ENCODE results near the gene LRRC17.
"Not testable (repeated sequence)": the region's sequence is repeated elsewhere in the genome, so short reads cannot be mapped to it uniquely, and the experiment has no call there.

LRRC17 gene

GRCh38 chr7:102942181-102942866 lies 29.5 kb downstream of the LRRC17 start:
- no peak for DNase-seq (ENCODE audit: low read depth in 1 of 2, low spot score in 1 of 2)

DNA sequence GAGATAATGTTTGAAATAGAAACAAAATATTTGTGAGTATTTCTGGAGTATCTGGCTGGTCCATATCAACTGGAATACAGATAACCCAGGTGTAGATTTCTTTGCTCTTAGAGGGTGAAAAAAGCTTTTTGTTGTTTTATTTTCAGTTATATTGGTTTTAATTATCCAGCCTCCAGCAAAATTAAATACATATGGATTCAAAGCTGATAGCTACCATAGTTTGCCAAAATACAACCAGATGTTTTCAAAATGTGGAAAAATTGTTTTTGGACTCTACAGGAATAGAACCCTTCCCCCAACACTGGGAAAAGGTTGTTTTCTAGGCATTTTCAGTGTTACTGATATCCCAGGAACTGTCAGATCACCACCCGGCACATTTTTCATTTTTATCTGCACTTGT lies 30.1 kb downstream of the LRRC17 start:
- no peak for DNase-seq (ENCODE audit: low read depth in 1 of 2, low spot score in 1 of 2)

DNA sequence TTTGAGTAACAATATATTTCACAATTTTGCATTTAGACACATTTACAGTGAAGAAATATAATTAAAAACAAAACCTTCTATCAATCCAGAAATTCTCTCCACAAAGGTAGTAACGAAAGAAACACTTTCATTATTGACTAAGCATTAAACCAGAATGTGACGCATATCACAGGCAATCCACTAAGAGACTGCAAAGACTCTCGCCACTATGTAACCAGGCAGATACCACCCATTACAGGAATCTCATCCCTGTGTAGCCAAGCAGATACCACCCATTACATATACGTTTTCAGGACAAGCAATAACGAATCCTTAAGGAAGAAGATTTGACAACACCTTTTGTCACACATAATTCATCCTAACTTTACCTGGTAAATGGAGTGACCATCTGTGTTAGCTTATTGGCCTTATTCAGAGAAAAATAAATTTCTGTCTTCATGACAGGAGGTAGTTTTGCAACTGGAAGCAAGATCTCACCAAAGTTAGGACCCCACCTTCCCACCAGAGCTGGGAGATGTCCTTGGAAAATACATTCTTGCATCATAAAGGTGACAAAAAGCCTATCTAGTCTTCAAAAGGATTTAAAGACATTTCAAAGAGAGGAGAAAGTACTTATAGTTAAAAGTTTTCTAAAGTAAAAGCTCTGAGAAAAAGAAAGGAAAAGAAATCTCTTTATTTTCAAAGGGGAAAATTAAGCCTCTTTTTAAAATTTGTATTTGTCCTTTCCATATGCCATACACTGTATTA lies 30.8 kb downstream of the LRRC17 start:
- no peak for DNase-seq (ENCODE audit: low read depth in 1 of 2, low spot score in 1 of 2)

- no peak for DNase-seq (ENCODE audit: low read depth in 1 of 2, low spot score in 1 of 2)
These were observed 31.4 kb downstream of the LRRC17 start for GRCh38 chr7:102944241-102944640.

- no peak for DNase-seq (ENCODE audit: low read depth in 1 of 2, low spot score in 1 of 2)
These were observed 39.0 kb downstream of the LRRC17 start for GRCh38 chr7:102951839-102952238.

DNA sequence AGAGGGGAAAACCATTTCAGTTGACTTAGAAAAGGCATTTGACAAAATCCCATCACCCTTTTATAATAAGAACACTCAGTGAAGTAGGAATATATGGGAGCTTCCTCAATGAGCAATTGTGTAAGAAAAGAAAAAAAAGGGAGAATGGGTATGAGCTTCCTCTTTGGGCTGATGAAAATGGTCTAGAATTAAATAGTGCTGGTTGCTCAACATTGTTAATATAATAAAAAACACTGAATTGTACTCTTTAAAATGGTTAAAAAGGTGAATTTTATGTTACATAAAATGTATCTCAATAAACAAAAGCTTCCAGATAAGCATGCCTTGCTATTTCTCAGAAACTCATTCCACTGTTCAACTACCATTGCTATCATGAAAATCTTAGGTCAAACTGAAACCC lies 40.6 kb downstream of the LRRC17 start:
- DNase-seq (ENCODE audit: low read depth in 1 of 2, low spot score in 1 of 2) = no peak

GRCh38 chr7:102954359-102954758 lies 41.6 kb downstream of the LRRC17 start:
- DNase-seq (ENCODE audit: low read depth in 1 of 2, low spot score in 1 of 2) = not testable (repeated sequence)

GRCh38 chr7:102958004-102958403 lies 45.2 kb downstream of the LRRC17 start:
- not testable (repeated sequence) for DNase-seq (ENCODE audit: low read depth in 1 of 2, low spot score in 1 of 2)

DNA sequence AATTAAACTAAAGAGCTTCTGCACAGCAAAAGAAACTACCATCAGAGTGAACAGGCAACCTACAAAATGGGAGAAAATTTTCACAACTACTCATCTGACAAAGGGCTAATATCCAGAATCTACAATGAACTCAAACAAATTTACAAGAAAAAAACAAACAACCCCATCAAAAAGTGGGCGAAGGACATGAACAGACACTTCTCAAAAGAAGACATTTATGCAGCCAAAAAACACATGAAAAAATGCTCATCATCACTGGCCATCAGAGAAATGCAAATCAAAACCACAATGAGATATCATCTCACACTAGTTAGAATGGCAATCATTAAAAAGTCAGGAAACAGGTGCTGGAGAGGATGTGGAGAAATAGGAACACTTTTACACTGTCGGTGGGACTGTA lies 49.2 kb downstream of the LRRC17 start:
- not testable (repeated sequence) for DNase-seq (ENCODE audit: low read depth in 1 of 2, low spot score in 1 of 2)

DNA sequence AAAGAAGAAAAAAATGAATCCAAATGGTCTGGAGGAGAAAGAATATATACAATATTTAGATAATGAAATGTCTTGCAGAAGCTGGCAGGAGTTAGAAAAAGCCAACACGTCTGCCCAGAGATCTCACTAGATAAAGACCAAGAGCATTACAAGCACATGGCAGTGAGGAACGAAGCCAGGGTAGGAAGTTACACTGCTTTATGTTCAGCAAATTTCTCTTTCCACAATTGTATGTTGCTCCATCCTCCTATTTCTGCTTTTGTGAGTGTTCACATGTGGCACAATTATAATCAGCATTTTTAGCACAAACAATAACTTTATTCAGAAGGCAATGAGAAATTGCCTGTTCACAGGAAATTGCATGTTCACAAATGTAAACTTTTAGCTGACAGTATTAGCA lies 53.7 kb downstream of the LRRC17 start:
- no peak for DNase-seq (ENCODE audit: low read depth in 1 of 2, low spot score in 1 of 2)

DNA sequence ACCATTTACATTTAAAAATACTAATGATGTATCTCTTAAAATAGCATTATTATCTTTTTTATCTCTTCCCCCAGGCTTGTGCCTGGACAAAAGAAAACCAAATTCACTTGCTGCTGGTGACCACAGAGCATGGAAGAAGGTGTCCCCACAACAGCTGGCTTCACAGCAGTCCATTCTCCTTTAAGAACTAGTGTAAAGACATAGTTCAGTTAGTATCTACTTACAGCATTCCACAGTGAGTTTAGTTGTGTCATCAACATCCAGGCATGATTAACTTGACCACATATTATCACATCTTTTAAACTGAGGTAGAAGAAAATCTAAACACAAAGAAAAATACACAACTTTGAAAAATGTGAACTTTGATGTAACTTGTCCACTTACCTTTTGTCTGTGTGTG lies 55.0 kb downstream of the LRRC17 start:
- DNase-seq (ENCODE audit: low read depth in 1 of 2, low spot score in 1 of 2) = no peak

- DNase-seq (ENCODE audit: low read depth in 1 of 2, low spot score in 1 of 2) = no peak
These were observed 60.4 kb downstream of the LRRC17 start for GRCh38 chr7:102973096-102973802.

- no peak for DNase-seq (ENCODE audit: low read depth in 1 of 2, low spot score in 1 of 2)
These were observed 61.8 kb downstream of the LRRC17 start for GRCh38 chr7:102974366-102975236.

DNA sequence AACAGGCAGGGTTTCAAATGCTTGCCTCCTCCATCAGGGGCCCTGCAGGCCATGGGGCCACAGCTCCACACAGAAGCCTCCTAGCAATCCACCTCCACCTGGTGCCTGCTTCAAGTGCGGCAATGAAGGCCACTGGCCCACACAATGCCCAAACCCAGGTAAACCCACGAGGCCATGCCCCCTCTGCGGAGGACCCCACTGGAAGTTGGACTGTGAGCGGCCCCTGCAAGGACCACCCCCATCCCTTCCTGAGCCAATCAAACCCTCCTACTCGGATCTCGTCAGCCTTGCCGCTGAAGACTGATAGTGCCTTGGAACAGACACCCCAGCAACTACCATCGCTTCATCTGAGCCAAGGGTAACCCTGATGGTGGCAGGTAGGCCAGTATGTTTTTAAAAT lies 63.1 kb downstream of the LRRC17 start:
- DNase-seq (ENCODE audit: low read depth in 1 of 2, low spot score in 1 of 2) = no peak

- no peak for DNase-seq (ENCODE audit: low read depth in 1 of 2, low spot score in 1 of 2)
These were observed 63.7 kb downstream of the LRRC17 start for GRCh38 chr7:102976493-102976892.

DNA sequence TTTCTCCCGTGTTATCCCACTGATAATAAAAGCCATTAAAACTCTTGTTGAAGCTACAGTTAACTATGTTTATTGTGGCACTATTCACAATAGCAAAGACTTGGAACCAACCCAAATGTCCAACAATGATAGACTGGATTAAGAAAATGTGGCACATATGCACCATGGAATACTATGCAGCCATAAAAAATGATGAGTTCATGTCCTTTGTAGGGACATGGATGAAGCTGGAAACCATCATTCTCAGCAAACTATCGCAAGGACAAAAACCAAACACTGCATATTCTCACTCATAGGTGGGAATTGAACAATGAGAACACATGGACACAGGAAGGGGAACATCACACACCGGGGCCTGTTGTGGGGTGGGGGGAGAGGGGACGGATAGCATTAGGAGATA lies 64.8 kb downstream of the LRRC17 start:
- DNase-seq (ENCODE audit: low read depth in 1 of 2, low spot score in 1 of 2) = not testable (repeated sequence)

DNA sequence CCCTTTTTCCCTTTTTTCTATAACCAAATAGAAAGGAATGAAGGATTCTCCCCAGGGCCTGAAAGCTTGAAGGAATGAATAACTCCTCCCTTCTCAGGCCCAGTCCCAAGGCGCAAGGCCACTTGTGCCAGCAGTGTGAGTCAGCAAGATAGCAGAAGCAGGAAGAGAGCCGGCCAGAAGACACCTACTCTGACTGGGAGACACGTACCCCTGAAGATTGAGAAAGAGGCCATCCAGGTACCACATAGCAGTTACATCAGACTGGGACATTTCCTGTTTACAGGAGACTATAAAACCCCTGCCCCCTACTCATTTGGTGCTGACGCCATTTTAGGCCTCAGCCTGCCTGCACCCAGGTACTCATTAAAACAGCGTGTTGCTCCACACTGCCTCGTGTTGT lies 65.5 kb downstream of the LRRC17 start:
- no peak for DNase-seq (ENCODE audit: low read depth in 1 of 2, low spot score in 1 of 2)

DNA sequence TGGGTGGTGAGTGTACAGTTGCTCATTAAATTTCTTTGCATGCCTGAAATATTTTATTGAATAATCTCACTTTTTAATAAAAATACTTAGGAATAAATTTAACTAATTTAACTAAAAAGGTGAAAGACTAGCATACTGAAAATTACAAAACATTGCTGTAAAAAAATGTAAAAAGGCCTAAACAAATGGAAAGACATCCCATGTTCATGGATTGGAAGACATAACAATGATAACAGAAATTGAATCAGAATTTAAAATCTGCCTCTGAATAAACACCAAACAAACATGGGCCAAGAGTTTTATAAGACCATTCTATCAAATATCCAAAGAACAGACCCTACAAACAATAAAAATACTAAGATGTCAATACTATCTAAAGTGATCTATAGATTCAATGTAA lies 66.9 kb downstream of the LRRC17 start:
- DNase-seq (ENCODE audit: low read depth in 1 of 2, low spot score in 1 of 2) = no peak

DNA sequence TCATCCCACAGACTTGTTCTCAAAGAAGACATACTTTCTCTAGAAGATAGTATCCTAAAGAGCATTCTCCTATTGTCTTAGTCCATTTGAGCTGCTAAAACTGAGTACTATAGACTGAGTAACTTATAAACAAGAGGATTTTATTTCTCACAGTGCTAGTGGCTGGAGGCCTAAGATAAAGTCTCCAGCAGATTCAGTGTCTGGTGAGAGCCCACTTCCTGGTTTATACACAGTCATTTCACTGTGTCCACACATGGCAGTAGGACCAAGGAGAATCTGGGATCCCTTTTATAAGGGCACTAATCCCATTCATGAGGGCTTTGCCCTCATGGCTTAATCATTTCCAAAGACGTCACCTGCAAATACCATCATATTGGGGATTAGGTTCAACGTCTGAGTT lies 68.7 kb downstream of the LRRC17 start:
- DNase-seq (ENCODE audit: low read depth in 1 of 2, low spot score in 1 of 2) = no peak

DNA sequence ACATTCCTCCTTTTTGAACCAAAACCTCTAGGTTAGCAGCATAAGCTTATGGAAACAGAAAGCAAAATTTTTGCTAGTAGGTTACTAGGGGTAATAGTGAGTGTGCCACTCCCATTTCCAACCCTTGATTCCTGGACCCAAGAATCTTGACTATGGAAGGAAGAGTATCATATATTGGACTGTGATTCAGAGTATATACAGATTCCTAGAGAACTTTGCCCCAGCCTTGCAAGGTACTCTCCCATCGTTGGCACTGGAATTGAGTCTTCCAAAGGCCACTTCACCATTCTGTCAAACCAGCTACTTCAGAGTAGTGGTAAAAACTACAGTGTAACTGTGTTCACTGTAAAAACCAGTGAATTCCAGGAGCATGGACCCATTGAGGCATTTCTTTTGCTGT lies 69.4 kb downstream of the LRRC17 start:
- DNase-seq (ENCODE audit: low read depth in 1 of 2, low spot score in 1 of 2) = no peak

DNA sequence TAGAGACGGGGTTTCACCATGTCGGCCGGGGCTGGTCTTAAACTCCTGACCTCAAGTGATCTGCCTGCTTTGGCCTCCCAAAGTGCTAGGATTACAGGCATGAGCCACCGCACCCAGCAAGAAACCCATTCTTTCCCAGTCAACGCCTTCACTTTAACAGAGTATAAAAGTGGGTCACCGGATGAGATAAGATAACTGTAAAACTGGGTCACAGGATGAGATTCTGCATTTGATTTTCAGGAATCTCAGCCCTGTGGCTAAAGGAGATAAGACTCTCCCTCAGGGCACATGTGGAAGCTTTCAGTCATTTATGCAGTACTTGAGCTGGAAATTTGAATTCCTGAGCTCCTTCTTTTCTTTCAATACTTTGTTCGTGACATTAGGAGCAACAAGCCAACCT lies 70.8 kb downstream of the LRRC17 start:
- DNase-seq (ENCODE audit: low read depth in 1 of 2, low spot score in 1 of 2) = no peak

Data from activated CD4-positive, alpha-beta T cell treated with anti-CD3 and anti-CD28 coated beads, Interleukin-2, amount 50 U/mL, for 24 hours (primary cell).